HG02571 (cell line): ENCODE data around the gene MEPE.

Experiments used
- ATAC-seq: cut with Tn5 transposase; IDR thresholded peaks from one replicate; pipeline ENCODE4 v1.9.1; 2021; ENCODE audit warnings: mild to moderate bottlenecking, moderate library complexity; ENCODE audit not compliant: unreplicated experiment

Gene MEPE

DNA sequence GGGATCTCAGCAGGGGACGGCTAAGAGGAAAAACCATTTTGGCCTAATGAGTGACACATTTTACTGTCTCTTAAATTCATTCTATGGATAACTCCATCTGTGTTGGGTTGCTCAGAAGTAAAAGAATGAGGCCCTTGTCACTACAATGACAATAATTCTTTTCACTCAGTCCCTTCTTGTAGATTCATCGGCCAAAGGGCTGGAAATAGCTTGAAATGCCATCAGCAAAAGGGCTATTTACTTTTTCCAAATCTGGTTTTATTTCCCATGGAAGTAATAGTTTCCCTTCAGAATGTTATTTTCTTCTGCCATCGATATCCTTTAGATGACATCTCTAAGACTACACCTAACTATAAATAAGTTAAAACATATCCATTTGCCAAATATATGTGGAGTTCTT is 7.4 kb downstream of the MEPE start:
- ATAC-seq, result no peak

DNA sequence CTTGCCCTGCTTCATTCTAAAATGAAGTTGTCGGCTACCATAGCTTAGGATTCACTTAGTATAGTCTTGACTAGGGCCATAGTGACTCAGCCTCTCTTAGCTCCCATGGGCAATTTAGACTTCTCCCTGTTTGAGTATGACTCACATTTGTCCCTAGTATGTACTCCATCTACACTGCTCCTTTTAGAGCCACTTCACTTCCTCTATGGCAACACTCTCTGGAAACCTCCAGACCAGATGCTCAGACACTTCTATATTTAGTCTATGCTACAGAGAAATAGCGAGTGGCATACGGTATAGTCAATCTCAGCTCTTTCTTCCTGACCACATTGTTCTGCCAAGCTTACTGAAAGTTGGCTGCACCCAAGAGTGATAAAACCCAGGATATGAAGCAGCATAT is 11.2 kb downstream of the MEPE start:
- ATAC-seq, result no peak

DNA sequence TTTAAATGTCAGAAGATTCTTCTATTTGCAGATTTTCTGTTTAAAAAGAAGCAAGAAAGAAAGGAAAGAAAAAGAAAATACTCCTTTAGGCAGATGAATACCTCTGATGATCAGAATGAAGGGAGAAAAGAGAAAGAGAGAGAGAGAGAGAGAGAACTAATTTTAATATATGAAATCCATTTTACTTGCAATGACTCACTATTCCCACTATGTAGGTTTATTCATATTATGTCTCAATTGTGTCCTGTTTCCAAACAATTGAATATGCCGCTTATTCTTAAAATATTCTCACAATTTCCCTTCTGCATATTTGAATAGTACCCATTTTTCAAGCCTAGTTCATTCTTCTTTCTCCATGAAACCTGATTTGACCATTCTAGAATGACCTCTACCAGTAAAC is 11.7 kb downstream of the MEPE start:
- ATAC-seq, result no peak

DNA sequence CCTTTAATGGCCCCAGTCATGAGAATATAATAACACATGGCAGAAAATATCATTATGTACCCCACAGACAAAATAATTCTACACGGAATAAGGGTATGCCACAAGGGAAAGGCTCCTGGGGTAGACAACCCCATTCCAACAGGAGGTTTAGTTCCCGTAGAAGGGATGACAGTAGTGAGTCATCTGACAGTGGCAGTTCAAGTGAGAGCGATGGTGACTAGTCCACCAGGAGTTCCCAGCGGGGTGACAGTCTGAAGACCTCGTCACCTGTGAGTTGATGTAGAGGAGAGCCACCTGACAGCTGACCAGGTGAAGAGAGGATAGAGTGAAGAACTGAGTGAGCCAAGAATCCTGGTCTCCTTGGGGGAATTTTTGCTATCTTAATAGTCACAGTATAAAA is 13.5 kb downstream of the MEPE start:
- ATAC-seq, result no peak

DNA sequence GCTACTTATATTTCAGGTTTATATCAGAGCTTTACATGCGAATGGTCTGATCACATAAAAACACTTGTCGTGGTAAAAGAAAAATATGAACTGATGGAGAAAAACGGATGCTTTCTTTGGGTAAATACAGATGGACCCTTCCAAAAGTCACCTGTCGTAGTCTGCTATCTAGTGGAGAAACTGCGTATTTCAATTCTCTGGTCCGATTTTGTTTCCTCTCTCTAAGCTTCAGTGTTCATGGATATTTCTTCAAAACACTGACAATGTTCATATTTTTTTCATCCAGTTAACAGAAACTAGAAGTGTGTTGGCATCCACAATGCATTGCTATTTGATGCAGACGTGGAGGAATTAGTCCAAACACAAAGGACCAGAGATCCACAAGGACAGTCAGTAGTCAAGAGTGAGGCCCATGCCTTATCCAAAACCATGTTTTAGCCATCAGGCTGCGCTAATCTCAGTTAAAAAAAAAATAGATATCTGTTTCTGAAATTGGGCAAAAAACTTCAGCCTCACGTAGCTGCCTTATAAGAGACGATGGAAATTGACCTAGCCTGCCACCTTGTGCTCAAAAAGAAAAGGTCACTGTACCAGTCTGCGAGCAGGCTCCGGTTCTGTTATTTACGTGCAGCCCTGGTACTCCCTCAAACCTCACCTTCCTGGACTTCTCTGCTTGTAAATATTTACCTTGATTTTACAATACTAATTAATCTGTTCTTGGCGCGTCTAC is 16.0 kb downstream of the MEPE start:
- peak; percentile 86 for ATAC-seq

DNA sequence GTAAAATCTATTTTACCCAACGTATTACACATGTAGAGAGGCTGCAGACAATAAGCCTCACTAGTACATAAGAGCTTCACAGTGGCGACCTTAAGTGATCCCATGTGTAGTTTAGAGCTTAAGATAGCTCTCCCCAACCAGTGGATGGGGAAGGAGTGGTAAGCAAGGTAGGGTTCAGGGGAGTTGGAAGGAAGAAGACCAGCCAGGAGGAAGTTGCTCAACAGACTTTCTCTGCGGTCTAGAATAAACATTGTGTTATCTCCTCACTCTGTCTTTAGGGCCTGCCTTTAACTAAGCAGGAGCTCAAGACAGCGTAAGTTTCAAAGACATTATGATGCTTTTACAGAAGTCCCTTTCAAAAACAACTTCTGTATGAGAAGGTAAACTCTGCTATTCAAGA is 16.8 kb downstream of the MEPE start:
- no peak for ATAC-seq

DNA sequence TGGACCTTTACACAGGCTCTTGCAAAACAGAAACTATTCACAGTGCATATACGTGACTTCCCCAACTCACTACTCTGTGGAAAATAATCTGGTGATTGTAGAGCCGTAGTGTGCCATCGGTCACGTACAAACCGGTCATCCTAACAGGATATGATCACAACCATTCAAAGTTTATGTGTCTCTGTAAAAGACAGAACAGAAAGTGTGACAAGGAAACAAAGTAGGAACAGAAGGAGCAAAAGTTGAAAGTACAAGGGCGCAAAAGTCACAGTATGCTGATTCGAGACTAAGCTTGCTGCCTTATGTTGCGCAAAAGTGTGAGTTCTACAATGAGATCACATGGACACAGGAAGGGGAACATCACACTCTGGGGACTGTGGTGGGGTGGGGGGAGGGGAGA is 18.6 kb downstream of the MEPE start:
- no peak for ATAC-seq

DNA sequence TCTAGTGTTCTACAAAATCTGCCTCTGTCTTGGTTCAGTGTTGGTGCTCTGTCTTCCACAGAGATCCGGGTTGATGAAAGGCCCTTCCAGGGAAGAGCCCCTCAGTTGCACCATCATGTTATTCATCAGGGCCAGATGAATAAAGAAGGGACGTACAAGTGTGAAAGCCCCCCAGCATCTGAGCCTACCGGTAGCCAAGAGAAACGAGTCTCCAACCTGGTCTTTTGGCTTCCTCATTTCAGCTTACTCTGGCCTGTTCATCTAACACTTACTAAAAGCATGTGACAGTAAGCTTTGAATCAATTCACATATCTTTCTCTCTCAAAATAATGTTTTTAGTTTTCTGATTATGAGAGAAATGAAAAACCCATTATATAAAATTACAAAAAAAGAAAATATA is 19.2 kb downstream of the MEPE start:
- ATAC-seq, result no peak

DNA sequence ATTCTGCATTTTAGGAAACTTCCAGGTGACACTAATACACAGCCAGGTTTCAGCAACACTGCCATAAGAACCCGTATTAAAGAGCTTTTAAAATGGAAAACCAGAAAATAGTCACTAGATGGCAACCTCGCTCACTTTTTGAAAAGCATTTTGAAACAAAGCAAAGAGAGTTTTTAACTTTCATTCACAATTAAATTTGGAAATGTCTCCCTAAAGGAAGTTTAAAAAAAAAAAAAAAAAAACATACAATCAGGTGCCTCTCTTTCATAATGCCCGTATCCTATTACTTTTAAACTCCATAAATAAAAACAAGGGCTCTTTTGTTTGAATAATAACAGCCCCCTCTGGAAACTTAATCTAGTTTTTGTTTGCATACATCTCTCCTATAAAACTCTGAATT is 20.3 kb downstream of the MEPE start:
- no peak for ATAC-seq

DNA sequence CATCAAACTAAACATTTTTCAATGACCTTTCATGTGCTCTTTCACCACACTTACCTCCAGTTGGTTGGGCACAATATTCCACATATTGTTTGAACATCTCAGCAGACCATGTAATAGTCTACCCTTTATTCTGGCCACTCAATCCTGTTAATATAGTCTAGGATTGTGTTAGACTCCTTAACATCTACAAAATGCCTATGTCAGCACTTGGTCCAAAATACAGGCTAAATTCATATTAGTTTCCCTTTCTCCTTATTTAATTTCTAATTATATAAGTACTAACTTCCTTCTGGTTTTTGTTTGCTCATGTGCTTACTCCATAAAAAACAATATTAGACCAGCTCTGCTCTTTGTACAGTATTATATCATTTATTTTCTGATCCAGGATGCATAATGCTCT is 21.1 kb downstream of the MEPE start:
- no peak for ATAC-seq

DNA sequence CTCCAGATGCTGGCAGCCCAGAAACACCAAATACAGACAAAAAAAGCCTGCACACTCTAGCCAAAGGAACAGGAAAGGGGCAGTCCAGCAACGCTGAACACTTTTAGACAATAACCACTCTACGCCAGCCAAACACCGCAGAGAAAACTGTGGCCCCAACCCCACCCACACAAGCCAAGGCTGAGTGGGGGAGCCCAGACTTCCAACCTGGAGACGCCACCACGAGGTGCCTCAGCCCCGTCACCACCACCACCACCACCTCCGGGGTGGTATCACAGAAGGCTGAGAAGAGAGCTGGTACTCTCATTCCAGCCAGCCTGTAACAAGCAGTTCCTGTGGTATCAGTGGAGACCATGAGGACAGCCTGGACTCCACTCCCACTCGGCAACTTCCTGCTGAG is 22.8 kb downstream of the MEPE start:
- no peak for ATAC-seq

DNA sequence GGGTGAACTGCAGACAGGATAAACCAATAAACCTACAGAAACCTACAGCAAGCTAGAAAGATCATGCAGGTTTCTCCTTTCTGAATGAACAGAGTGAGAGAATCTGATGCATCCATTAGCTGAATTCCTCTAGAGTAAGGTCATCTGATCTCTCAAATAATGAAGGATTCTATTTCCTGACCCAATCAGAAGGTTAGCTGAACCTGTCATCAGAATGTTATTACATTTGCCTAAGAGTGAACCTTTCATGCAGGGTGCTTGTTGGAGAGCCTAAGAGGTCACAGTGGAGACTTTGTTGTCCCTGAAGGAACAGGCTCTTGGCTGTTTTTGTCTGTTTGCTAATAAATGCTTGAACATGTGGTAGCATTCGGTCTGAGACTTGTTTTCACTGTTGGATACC is 24.0 kb downstream of the MEPE start:
- ATAC-seq, result no peak

DNA sequence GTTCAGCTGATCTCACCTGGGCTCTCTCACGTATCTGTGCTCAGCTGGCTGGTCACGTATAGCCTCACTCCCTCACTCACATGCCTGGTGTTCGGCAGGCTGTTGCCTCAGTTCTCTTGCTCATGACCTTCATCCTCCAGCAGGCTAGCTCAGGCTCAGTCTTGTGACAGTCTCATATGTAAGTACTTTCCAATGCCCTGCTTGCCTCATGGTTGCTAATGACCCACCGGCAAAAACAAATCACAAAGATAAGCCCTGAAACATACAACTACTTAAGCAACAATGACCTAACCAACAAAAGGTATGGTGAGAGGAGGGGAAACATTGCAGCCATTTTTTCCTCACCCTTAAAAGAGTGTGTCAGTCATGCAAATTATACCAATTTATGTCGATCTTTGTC is 25.0 kb downstream of the MEPE start:
- no peak for ATAC-seq

DNA sequence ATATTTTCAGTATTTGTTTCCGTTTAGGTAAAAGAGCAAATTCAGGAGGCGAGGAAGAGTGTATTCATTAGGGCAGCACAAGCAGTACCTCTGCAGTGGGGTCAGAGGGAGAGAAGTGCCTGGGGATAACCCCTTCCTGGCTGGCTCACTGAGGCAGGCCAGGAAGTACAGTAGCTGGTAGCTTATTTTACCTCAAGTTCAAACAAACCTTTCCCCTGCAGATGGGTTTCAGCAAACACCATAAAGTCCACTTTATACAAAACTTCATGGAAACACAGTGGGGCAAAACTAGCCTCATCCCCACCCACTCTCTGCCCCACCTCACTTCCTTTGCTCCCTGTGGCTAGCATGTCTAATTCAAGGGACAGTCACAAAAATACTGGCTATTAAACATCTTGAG is 29.5 kb downstream of the MEPE start:
- no peak for ATAC-seq

DNA sequence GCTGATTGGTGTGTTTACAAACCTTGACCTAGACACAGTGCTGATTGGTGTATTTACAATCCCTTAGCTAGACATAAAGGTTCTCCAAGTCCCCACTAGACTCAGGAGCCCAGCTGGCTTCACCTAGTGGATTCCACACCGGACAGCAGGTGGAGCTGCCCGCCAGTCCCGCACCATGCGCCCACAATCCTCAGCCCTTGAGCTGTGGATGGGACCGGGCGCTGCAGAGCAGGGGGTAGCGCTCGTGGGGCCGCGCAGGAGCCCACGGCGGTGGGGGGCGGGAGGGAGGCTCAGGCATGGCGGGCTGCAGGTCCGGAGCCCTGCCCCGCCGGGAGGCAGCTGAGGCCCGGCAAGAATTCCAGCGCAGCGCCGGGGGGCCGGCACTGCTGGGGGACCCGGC is 30.7 kb downstream of the MEPE start:
- no peak for ATAC-seq

DNA sequence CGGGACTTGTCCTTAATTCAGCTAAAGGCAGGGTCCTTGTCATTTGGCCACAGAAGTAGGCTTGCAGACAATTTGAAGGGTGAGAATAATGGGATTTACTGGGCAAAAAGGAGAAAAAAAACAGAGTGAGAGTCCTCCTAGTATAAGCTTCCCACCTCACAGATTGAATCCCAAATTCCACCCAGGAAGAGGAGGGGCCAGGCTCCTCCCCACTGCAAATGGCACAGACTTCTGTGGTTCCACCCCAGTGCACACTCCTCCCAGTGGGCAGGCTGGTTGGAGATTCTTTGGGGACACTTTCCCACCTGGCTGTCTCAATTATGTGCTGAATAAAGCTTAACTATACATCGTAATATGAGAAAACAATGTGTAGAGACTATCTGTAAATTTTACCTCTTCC is 31.6 kb downstream of the MEPE start:
- ATAC-seq, result no peak

DNA sequence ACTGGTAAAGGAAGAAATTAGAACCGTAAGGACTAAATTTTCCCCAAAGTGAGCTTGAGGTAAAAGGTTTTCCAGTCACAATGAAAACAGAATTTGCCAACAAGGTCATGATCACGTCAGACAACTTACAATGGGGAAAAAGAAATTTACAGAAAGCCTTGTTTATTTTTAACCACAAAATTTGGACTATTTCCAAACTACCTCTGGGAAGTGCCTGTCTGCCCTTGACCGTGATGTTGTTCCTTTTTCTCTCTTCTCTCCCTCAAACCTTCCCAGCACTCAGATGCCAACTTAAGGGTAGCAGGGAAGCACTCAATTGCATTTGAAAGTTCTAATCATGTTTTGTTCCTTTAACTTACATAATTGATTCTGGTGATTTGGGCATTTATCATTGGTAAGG is 32.5 kb downstream of the MEPE start:
- no peak for ATAC-seq

DNA sequence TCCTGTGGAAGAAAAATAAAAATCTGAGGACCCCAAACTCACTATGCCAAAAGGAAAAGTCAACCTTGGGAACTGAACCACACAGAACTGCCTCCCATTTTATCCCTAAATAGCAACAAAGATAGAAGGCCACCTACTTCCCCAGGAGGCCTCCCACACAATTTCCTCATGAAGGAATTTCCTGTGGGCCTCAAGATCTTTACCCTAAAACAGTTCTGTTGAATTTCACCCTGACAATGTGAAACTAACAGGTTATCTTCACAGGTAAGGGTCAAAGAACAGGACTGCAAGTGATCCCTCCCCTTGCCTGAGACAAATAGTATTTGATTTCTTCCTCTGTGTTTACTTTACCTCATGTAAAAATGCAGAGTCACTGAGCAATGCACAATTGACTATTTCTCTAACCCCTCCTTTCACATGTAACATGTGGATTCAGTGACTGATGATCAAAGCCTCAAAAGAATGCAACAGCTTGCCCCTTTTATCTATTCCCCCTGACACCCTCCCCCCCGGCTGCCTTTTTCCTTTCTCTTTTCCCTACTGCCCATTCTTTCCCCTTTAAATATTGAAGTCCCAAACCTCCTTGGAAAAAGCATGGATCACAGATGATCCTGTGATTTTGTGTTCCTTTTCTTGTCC is 33.3 kb downstream of the MEPE start:
- ATAC-seq, result no peak

DNA sequence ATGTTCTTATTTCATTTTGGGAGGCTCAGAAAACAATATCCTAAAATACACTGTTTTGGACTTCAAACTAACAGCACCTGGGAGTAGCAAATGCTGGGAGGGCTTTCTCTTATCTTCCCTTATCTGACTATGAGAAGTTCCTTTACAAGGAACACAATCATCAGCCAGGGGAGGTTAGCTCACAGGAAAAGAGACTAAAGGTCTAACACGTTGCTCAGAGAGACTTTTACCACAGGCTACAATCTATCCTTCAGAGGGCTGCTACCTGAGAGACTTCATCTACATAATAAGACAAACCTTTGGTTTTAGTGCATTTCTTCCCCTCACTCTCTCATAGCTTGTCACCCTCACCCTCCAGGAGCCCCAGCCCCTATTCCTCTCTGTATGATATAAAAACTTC is 35.8 kb downstream of the MEPE start:
- ATAC-seq, result no peak

DNA sequence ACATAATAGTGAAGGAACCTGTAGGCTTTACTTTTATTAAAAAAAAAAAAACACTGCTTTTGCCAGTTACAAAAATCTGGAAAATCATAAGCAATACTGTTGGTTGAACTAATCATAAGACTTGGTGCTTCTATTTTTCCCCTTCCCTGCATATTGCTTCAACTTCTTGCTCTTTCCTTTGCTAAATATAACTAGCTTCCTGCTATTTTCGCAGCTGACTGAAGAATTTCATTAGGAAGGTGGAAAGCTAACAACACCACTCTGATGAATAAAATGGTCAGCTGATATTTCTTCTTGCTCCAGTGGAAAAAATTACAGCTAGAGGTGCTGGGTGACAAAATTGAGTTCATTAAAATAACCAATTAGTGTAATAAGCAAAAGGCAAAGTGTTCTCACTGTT is 39.3 kb downstream of the MEPE start:
- ATAC-seq, result no peak

DNA sequence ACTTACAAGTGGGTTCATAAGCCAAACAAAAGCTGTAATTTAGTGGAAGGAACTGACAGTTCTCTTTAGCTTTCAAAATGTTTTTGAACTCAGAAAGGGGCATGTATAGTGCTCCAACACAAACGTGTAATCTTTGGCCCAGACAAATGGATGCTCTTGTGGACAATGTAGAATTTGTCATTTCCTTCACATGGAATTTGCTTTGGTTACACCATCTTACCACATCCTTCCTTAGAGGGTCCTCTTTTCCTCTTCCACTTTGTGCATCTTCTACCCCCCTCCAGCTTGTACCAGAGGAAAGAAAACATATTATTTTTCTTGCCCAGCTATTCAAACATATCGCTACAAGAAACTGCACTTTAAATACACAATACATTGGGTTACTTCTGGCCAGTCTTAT is 42.4 kb downstream of the MEPE start:
- ATAC-seq, result no peak

DNA sequence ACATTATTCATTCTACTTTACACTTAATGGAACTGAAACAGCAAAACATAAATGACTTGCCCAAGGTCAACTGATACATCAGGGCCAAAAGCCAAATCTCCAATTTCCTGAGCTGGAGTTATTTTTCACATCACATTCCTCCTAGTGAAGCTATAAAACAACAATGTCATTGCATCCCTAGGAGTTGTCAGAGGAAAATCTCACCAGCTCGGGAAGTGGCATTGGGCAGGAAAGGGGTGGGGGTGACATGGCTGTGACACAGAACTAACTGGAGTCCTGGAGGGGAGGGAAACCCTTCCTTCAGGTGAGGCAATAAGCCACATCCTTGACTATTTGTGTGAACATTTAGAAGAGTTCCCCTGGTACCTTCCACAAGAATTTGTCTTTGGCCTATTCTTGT is 47.3 kb downstream of the MEPE start:
- no peak for ATAC-seq

DNA sequence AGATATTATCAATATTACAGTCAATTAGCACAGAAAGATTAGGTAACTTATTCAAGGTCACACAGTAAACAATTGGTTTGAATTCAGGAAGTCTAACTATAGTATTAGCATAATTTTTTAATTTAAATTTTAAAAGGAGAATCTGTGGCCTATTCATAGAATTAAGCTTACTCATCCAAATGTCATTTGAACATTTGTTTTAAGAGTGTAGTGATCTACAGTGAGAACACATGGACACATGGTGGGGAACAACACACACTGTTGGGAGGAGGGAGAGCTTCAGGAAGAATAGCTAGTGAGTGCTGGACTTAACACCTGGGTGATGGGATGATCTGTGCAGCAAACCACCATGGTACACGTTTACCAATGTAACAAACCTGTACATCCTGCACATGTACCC is 48.3 kb downstream of the MEPE start:
- no peak for ATAC-seq
